SK-N-SH (cell line): ENCODE results near the gene GATAD2A. TPM values are rescaled to one million over a fixed set of nuclear protein-coding genes. Genes with fewer than 3 reads are reported as not detected.

Source experiments
- CTCF ChIA-PET: fragments of 300-600, 350-600 bp; formaldehyde crosslinking; extraction: SDS; loops from one replicate; lab custom pipeline; 2021; lab: Yijun Ruan, JAX
- POLR2A ChIA-PET: fragments of 350-600 bp; sonication (Branson Sonifier 250); formaldehyde crosslinking; extraction: SDS; loops from one replicate; lab custom pipeline; 2020; ENCODE audit warnings: antibody characterized with exemption, inconsistent platforms; lab: Yijun Ruan, JAX
- DNase-seq: peaks from one replicate; pipeline ENCODE4 v3.0.0; 2012
- H2AFZ ChIP-seq: fragments of 200-600 bp; sonication (generic); 2 replicates; pipeline ENCODE4 v1.8.1; 2016; ENCODE audit warnings: antibody characterized with exemption, mild to moderate bottlenecking, low read depth
- H3F3A ChIP-seq: fragments of 200-600 bp; sonication (generic); replicated peaks from 2 replicates; pipeline ENCODE3; 2016; ENCODE audit warnings: antibody characterized with exemption, mild to moderate bottlenecking; ENCODE audit not compliant: insufficient read depth
- H3K27ac ChIP-seq, 2 experiments: fragments of 200-500 bp in 1 of 2; fragments of 200-600 bp in 1 of 2; sonication (Bioruptor generic) in 1 of 2; sonication (generic), shearing (Covaris generic) in 1 of 2; 2 replicates each; pipeline versions ENCODE4 v1.5.1 to v1.6.1; 2014 to 2016; ENCODE audit warnings: low read depth in 2 of 2, inconsistent platforms in 1 of 2, low read length in 1 of 2, mild to moderate bottlenecking in 1 of 2, mixed read lengths in 1 of 2
- H3K27me3 ChIP-seq: fragments of 200-600 bp; sonication (generic), shearing (Covaris generic); 2 replicates; pipeline ENCODE4 v1.6.1; 2016; ENCODE audit warnings: mixed run types; ENCODE audit not compliant: insufficient read depth
- H3K36me3 ChIP-seq, 2 experiments: fragments of 200-500 bp in 1 of 2; fragments of 200-600 bp in 1 of 2; sonication (Bioruptor generic) in 1 of 2; sonication (generic) in 1 of 2; replicated peaks in 1 of 2; 2 replicates each; pipeline versions ENCODE3 to v1.5.1; 2014 to 2016; ENCODE audit warnings: low read length in 1 of 2, mild to moderate bottlenecking in 1 of 2; ENCODE audit not compliant: insufficient read depth in 2 of 2, control insufficient read depth in 1 of 2
- H3K4me1 ChIP-seq, 2 experiments: fragments of 200-500 bp in 1 of 2; fragments of 200-600 bp in 1 of 2; sonication (Bioruptor generic) in 1 of 2; sonication (generic), shearing (Covaris generic) in 1 of 2; 2 replicates each; pipeline versions ENCODE4 v1.5.1 to v1.6.1; 2014 to 2016; ENCODE audit warnings: low read depth in 1 of 2, low read length in 1 of 2, mixed run types in 1 of 2; ENCODE audit not compliant: insufficient read depth in 2 of 2, control insufficient read depth in 1 of 2
- H3K4me2 ChIP-seq: fragments of 200-600 bp; sonication (generic), shearing (Covaris generic); 2 replicates; pipeline ENCODE4 v1.6.1; 2017; ENCODE audit warnings: mixed run types
- H3K4me3 ChIP-seq, 2 experiments: fragments of 200-500 bp in 1 of 2; fragments of 200-600 bp in 1 of 2; sonication (Bioruptor generic) in 1 of 2; sonication (generic), shearing (Covaris generic) in 1 of 2; 2 replicates each; pipeline versions ENCODE4 v1.5.1 to v1.8.1; 2014 to 2016; ENCODE audit warnings: low read depth in 2 of 2, inconsistent platforms in 1 of 2, low read length in 1 of 2, mild to moderate bottlenecking in 1 of 2, mixed read lengths in 1 of 2, moderate library complexity in 1 of 2
- H3K79me2 ChIP-seq: fragments of 200-600 bp; sonication (generic); 2 replicates; pipeline ENCODE4 v1.8.1; 2017; ENCODE audit warnings: mild to moderate bottlenecking; ENCODE audit not compliant: insufficient read depth
- H3K9ac ChIP-seq: fragments of 200-600 bp; sonication (generic); 2 replicates; pipeline ENCODE4 v1.6.1; 2017; ENCODE audit warnings: mixed run types
- H3K9me2 ChIP-seq: fragments of 200-600 bp; sonication (generic); 2 replicates; pipeline ENCODE4 v1.6.1; 2017; ENCODE audit warnings: mixed run types
- H3K9me3 ChIP-seq: fragments of 200-600 bp; sonication (generic); 2 replicates; pipeline ENCODE4 v1.6.1; 2017; ENCODE audit warnings: mixed run types, mild to moderate bottlenecking, moderate library complexity
- H4K20me1 ChIP-seq: fragments of 200-600 bp; sonication (generic); 2 replicates; pipeline ENCODE4 v1.6.1; 2017; ENCODE audit warnings: mild to moderate bottlenecking, mixed run types; ENCODE audit not compliant: insufficient read depth
- EZH2phosphoT487 ChIP-seq: fragments of 200-600 bp; sonication (generic); IDR thresholded peaks from 2 replicates; pipeline ENCODE4 v1.6.1; 2017; ENCODE audit warnings: low read depth, mixed run types, mild to moderate bottlenecking, antibody characterized with exemption, moderate library complexity, borderline replicate concordance
- FOSL2 ChIP-seq: IDR thresholded peaks from 2 replicates; pipeline ENCODE4 v1.4.0; 2012; ENCODE audit warnings: low read depth, mild to moderate bottlenecking, moderate library complexity, borderline replicate concordance
- FOXM1 ChIP-seq: IDR thresholded peaks from 2 replicates; pipeline ENCODE4 v1.4.0; 2012; ENCODE audit warnings: low read depth, mild to moderate bottlenecking
- GABPA ChIP-seq: IDR thresholded peaks from 2 replicates; pipeline ENCODE4 v1.4.0; 2012; ENCODE audit warnings: low read depth, mild to moderate bottlenecking
- MEF2A ChIP-seq: IDR thresholded peaks from 2 replicates; pipeline ENCODE4 v1.4.0; 2012; ENCODE audit warnings: low read depth, borderline replicate concordance
- NFIC ChIP-seq: IDR thresholded peaks from 2 replicates; pipeline ENCODE4 v1.4.0; 2012; ENCODE audit warnings: borderline replicate concordance
- NRF1 ChIP-seq: IDR thresholded peaks from 2 replicates; pipeline ENCODE4 v1.6.1; 2012; ENCODE audit warnings: low read depth, mild to moderate bottlenecking, low read length
- RAD21 ChIP-seq: IDR thresholded peaks from 2 replicates; pipeline ENCODE4 v1.6.1; 2012; ENCODE audit warnings: mild to moderate bottlenecking, low read length
- SMC3 ChIP-seq: IDR thresholded peaks from 2 replicates; pipeline ENCODE4 v1.6.1; 2012; ENCODE audit warnings: low read depth, low read length, improper control_type of control experiment
- TAF1 ChIP-seq: IDR thresholded peaks from 2 replicates; pipeline ENCODE4 v1.6.1; 2012; ENCODE audit warnings: low read depth, mild to moderate bottlenecking, low read length, moderate library complexity, borderline replicate concordance
- TCF12 ChIP-seq: IDR thresholded peaks from 2 replicates; pipeline ENCODE4 v1.4.0; 2012
- TEAD4 ChIP-seq: IDR thresholded peaks from 2 replicates; pipeline ENCODE4 v1.4.0; 2012; ENCODE audit warnings: mild to moderate bottlenecking, borderline replicate concordance; ENCODE audit not compliant: insufficient read depth
- YY1 ChIP-seq: IDR thresholded peaks from 2 replicates; pipeline ENCODE4 v1.4.0; 2012; ENCODE audit warnings: low read depth, mild to moderate bottlenecking
- WGBS: methylation state at CpG from one replicate; pipeline ENCODE4 v1.1.6; 2017; ENCODE audit warnings: low lambda C conversion rate; 5-methylcytosine and 5-hydroxymethylcytosine counted together
- polyA plus RNA-seq, 3 experiments: library from polyadenylated mRNA; depleted of rRNA; stranded (reverse); fragments of >200 nt; gene quantifications; 2 replicates each; pipeline ENCODE4 v1.2.3, GENCODE V29; 2012
- TF ChIP-seq, protein P1 (sequence below): IDR thresholded peaks from 2 replicates; pipeline ENCODE4 v1.4.0; 2012; ENCODE audit warnings: low read depth, borderline replicate concordance
- TF ChIP-seq, protein P2 (sequence below): fragments of 200-600 bp; sonication (generic); IDR thresholded peaks from 2 replicates; pipeline ENCODE4 v1.6.1; 2017; ENCODE audit warnings: antibody characterized with exemption, mild to moderate bottlenecking, moderate library complexity
- TF ChIP-seq, protein P3 (sequence below): IDR thresholded peaks from 2 replicates; pipeline ENCODE4 v1.6.1; 2012; ENCODE audit warnings: mild to moderate bottlenecking, low read depth, low read length, moderate library complexity

GATAD2A gene
- polyA plus RNA-seq, 1 of the 3 experiments (the other 2 are of a cell fraction): 36.6 TPM

DNA sequence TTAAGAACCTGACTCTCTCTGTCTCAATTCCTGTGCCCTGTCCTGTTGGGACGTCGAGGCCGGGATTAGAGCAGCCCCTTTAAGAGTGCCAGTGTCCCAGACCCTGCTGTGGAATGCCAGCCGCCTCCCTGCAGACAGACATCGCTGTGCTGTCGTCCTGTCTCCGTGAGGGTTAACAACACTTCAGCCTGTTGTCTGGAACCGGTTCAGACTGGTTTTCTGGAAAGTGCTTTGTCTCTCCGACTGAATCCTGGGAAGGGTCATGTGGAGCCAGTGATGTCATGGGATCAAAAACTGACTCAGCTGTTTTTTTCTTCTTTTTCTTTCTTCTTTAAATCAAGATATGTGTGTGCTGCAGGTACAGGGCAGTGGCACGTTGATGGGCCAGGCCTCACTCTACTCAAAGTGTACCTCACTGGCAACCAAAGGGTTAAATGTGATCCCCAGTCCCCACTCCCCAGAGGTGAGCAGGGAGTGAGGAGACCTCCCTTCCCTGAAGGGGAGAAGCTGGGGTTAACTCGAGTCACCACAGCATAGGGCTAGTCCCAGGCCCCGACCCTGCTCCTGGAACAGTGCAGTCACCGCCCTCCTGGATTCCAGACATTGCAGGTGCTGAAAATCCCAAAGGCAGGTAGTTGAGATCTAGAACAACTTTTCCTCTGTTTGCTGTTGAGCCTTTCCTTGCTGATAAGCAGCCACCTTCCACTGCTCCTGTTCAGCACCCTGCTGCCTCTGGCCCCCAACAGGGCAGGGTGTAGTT lies 59.0 kb downstream of the GATAD2A start:
- H2AFZ ChIP-seq: no peak overlapping the region
- peaks cover 19% of the 10 kb centered on the region for H3F3A ChIP-seq
- peaks cover 43 to 51% of the 10 kb centered on the region in 2 experiments for H3K4me1 ChIP-seq
- peaks cover 87% of the 10 kb centered on the region for H3K79me2 ChIP-seq
- no peaks in the 10 kb centered on the region for H3K9me2 ChIP-seq
- H3K4me3 ChIP-seq: no peak overlapping the region
- no peak for DNase-seq
- H4K20me1 ChIP-seq: peaks cover 20% of the 10 kb centered on the region
- TF ChIP-seq GABPA (no peak), FOXM1 (no peak)
- TF ChIP-seq, protein P1, sequence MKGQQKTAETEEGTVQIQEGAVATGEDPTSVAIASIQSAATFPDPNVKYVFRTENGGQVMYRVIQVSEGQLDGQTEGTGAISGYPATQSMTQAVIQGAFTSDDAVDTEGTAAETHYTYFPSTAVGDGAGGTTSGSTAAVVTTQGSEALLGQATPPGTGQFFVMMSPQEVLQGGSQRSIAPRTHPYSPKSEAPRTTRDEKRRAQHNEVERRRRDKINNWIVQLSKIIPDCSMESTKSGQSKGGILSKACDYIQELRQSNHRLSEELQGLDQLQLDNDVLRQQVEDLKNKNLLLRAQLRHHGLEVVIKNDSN: 0 out of 2 replicates have a peak, but pooled peaks have one; percentile 14
- 77% methylated on average over 11 of the region's 13 CpGs for WGBS
- H3K9ac ChIP-seq: no peak overlapping the region
- H3K27me3 ChIP-seq: no peaks in the 10 kb centered on the region
- peak overlapping the region; percentile 11; the same call in 1 of the 2 replicates for H3K4me2 ChIP-seq
- peaks cover 17% of the 10 kb centered on the region; the same call in 1 of the 2 replicates for H3K9me3 ChIP-seq
- CTCF ChIA-PET: interaction anchor here (2.4 kb wide), 1 partner anchor 26 kb away, joined by 8 read pairs; no protein-coding TSS in a partner anchor
- H3K27ac ChIP-seq: peak overlapping the region in 1 of 2 experiments; percentile 8; a peak in 2 of 4 replicates
- POLR2A ChIA-PET: interaction anchor here (0.6 kb wide), 1 partner anchor 31 kb away, joined by 5 read pairs; no protein-coding TSS in a partner anchor
- H3K36me3 ChIP-seq: peaks cover 19 to 47% of the 10 kb centered on the region in 2 experiments

DNA sequence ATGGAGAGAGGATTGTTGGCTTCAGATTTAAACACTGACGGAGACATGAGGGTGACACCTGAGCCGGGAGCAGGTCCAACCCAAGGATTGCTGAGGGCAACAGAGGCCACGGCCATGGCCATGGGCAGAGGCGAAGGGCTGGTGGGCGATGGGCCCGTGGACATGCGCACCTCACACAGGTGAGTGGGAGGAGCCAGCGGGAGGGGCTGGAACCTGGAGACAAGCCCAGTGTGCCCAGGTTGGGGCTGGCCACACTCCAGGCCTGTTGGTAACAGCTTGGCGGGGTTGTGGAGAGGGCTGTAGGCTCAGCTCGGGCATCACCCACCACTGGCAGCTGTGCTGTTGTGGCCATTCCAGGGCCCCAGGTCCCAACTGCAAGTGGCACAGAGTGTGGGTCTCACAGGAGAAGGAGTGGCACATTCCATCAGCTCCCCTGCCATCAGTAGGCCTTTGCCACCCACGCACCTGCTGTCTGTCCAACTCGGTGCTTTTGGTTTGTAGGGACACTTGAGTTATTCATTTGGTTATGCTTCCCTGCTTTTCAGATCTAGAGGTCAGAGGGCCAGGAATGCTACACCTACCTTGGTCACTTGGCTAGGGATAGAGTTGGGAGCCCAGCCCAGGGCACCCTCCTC lies 60.1 kb downstream of the GATAD2A start:
- H3K27ac ChIP-seq: no peak overlapping the region

More for the DNA sequence above, 60.1 kb downstream of the GATAD2A start:
- CTCF ChIA-PET: interaction anchor here (2.4 kb wide), 1 partner anchor 25 kb away, joined by 8 read pairs; no protein-coding TSS in a partner anchor
- TF ChIP-seq, protein P2, sequence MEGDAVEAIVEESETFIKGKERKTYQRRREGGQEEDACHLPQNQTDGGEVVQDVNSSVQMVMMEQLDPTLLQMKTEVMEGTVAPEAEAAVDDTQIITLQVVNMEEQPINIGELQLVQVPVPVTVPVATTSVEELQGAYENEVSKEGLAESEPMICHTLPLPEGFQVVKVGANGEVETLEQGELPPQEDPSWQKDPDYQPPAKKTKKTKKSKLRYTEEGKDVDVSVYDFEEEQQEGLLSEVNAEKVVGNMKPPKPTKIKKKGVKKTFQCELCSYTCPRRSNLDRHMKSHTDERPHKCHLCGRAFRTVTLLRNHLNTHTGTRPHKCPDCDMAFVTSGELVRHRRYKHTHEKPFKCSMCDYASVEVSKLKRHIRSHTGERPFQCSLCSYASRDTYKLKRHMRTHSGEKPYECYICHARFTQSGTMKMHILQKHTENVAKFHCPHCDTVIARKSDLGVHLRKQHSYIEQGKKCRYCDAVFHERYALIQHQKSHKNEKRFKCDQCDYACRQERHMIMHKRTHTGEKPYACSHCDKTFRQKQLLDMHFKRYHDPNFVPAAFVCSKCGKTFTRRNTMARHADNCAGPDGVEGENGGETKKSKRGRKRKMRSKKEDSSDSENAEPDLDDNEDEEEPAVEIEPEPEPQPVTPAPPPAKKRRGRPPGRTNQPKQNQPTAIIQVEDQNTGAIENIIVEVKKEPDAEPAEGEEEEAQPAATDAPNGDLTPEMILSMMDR: no peak
- TF ChIP-seq RAD21 (no peak), MEF2A (no peak), TEAD4 (no peak), GABPA (no peak), YY1 (no peak), NFIC (no peak), EZH2phosphoT487 (no peak), SMC3 (no peak), TAF1 (no peak), TCF12 (no peak), NRF1 (no peak), FOSL2 (no peak)
- TF ChIP-seq, protein P3, sequence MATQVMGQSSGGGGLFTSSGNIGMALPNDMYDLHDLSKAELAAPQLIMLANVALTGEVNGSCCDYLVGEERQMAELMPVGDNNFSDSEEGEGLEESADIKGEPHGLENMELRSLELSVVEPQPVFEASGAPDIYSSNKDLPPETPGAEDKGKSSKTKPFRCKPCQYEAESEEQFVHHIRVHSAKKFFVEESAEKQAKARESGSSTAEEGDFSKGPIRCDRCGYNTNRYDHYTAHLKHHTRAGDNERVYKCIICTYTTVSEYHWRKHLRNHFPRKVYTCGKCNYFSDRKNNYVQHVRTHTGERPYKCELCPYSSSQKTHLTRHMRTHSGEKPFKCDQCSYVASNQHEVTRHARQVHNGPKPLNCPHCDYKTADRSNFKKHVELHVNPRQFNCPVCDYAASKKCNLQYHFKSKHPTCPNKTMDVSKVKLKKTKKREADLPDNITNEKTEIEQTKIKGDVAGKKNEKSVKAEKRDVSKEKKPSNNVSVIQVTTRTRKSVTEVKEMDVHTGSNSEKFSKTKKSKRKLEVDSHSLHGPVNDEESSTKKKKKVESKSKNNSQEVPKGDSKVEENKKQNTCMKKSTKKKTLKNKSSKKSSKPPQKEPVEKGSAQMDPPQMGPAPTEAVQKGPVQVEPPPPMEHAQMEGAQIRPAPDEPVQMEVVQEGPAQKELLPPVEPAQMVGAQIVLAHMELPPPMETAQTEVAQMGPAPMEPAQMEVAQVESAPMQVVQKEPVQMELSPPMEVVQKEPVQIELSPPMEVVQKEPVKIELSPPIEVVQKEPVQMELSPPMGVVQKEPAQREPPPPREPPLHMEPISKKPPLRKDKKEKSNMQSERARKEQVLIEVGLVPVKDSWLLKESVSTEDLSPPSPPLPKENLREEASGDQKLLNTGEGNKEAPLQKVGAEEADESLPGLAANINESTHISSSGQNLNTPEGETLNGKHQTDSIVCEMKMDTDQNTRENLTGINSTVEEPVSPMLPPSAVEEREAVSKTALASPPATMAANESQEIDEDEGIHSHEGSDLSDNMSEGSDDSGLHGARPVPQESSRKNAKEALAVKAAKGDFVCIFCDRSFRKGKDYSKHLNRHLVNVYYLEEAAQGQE: no peak
- no peak overlapping the region for H2AFZ ChIP-seq
- 93% methylated on average over 4 of the region's 12 CpGs for WGBS
- peaks cover 32 to 42% of the 10 kb centered on the region in 2 experiments; a peak in 3 of 4 replicates for H3K4me1 ChIP-seq
- no peaks in the 10 kb centered on the region for H3K27me3 ChIP-seq
- POLR2A ChIA-PET: no interaction called here
- DNase-seq: no peak
- H3K4me3 ChIP-seq: no peak overlapping the region
- H3K9me2 ChIP-seq: no peaks in the 10 kb centered on the region
- peaks cover 19 to 49% of the 10 kb centered on the region in 2 experiments for H3K36me3 ChIP-seq
- H4K20me1 ChIP-seq: peaks cover 14% of the 10 kb centered on the region; the same call in 1 of the 2 replicates
- H3K79me2 ChIP-seq: peaks cover 87% of the 10 kb centered on the region
- no peak overlapping the region for H3K4me2 ChIP-seq
- H3K9me3 ChIP-seq: peaks cover 17% of the 10 kb centered on the region; the same call in 1 of the 2 replicates
- no peak overlapping the region for H3K9ac ChIP-seq
- peaks cover 13% of the 10 kb centered on the region for H3F3A ChIP-seq
